Measurements from ENCODE around the gene EYS.
A peak's percentile ranks its signal among the peaks of the same experiment; 100 is the strongest.
"Not testable (repeated sequence)": the region's sequence is repeated elsewhere in the genome, so short reads cannot be mapped to it uniquely, and the experiment has no call there.

Gene EYS

DNA sequence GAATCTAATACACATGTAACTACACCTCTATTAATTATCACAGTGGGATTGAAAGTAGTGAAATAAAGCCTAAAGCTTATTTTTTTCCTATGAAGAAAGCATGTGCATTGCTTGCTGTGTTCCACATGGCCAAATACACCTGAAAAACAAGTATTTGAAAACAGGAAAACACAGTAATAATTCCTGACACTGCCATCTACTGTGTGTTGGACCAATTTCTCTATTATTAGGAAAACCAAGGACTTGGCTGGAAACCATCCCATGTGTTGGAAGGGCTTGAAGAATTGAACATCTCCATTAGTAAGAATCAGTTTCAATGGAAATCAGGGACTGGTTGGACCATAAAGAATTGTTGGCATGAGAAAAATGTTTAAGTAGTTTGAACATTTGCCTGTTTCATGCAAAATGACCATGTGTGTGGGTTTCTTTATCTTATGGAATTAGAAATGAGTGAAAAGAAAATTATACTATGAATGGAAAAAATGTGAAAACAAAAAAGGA, 1947.4 kb downstream of the EYS start:
- TF ChIP-seq OSR1 (CRISPR knock-in tag; IDR thresholded peaks at IDR 0.05) (no peak), SNAI2 (CRISPR knock-in tag; IDR thresholded peaks at IDR 0.05) (no peak), ZNF8 (CRISPR knock-in tag; IDR thresholded peaks at IDR 0.05) (no peak), ZNF565 (CRISPR knock-in tag; conservative IDR thresholded peaks at IDR 0.05; ENCODE audit: low read depth) (no peak), ISL1 (CRISPR knock-in tag; IDR thresholded peaks at IDR 0.05) (no peak), BACH2 (CRISPR knock-in tag; IDR thresholded peaks at IDR 0.05; ENCODE audit: borderline replicate concordance) (no peak), TCF4 (CRISPR knock-in tag; IDR thresholded peaks at IDR 0.05; ENCODE audit: borderline replicate concordance) (no peak), CSDC2 (CRISPR knock-in tag; IDR thresholded peaks at IDR 0.05) (no peak), ARNTL (CRISPR knock-in tag; IDR thresholded peaks at IDR 0.05; ENCODE audit: borderline replicate concordance, low read depth) (no peak)
- 0 out of 3 replicates have a peak, but pooled peaks have one; percentile 32 for ATAC-seq

GRCh38 chr6:63757826-63758225, 1949.2 kb downstream of the EYS start:
- TF ChIP-seq, protein P1, sequence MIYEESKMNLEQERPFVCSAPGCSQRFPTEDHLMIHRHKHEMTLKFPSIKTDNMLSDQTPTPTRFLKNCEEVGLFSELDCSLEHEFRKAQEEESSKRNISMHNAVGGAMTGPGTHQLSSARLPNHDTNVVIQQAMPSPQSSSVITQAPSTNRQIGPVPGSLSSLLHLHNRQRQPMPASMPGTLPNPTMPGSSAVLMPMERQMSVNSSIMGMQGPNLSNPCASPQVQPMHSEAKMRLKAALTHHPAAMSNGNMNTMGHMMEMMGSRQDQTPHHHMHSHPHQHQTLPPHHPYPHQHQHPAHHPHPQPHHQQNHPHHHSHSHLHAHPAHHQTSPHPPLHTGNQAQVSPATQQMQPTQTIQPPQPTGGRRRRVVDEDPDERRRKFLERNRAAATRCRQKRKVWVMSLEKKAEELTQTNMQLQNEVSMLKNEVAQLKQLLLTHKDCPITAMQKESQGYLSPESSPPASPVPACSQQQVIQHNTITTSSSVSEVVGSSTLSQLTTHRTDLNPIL (CRISPR knock-in tag; IDR thresholded peaks at IDR 0.05; ENCODE audit: low read depth), result no peak
- TF ChIP-seq, protein P2, sequence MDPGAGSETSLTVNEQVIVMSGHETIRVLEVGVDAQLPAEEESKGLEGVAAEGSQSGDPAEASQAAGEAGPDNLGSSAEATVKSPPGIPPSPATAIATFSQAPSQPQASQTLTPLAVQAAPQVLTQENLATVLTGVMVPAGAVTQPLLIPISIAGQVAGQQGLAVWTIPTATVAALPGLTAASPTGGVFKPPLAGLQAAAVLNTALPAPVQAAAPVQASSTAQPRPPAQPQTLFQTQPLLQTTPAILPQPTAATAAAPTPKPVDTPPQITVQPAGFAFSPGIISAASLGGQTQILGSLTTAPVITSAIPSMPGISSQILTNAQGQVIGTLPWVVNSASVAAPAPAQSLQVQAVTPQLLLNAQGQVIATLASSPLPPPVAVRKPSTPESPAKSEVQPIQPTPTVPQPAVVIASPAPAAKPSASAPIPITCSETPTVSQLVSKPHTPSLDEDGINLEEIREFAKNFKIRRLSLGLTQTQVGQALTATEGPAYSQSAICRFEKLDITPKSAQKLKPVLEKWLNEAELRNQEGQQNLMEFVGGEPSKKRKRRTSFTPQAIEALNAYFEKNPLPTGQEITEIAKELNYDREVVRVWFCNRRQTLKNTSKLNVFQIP (CRISPR knock-in tag; IDR thresholded peaks at IDR 0.05; ENCODE audit: borderline replicate concordance, low read depth), result no peak
- TF ChIP-seq ISL1 (CRISPR knock-in tag; IDR thresholded peaks at IDR 0.05) (no peak), OSR1 (CRISPR knock-in tag; IDR thresholded peaks at IDR 0.05) (no peak), ARNTL (CRISPR knock-in tag; IDR thresholded peaks at IDR 0.05; ENCODE audit: borderline replicate concordance, low read depth) (no peak), CSDC2 (CRISPR knock-in tag; IDR thresholded peaks at IDR 0.05) (no peak), ZC3H10 (CRISPR knock-in tag; IDR thresholded peaks at IDR 0.05) (no peak), ZFP3 (CRISPR knock-in tag; IDR thresholded peaks at IDR 0.05) (no peak), PPARA (CRISPR knock-in tag; IDR thresholded peaks at IDR 0.05; ENCODE audit: borderline replicate concordance) (no peak), ESRRG (CRISPR knock-in tag; IDR thresholded peaks at IDR 0.05) (no peak), RARB (CRISPR knock-in tag; IDR thresholded peaks at IDR 0.05) (no peak), SNAI2 (CRISPR knock-in tag; IDR thresholded peaks at IDR 0.05) (no peak), ZNF70 (CRISPR knock-in tag; IDR thresholded peaks at IDR 0.05) (no peak), ZNF8 (CRISPR knock-in tag; IDR thresholded peaks at IDR 0.05) (no peak), TCF4 (CRISPR knock-in tag; IDR thresholded peaks at IDR 0.05; ENCODE audit: borderline replicate concordance) (no peak)
- TF ChIP-seq, protein P3, sequence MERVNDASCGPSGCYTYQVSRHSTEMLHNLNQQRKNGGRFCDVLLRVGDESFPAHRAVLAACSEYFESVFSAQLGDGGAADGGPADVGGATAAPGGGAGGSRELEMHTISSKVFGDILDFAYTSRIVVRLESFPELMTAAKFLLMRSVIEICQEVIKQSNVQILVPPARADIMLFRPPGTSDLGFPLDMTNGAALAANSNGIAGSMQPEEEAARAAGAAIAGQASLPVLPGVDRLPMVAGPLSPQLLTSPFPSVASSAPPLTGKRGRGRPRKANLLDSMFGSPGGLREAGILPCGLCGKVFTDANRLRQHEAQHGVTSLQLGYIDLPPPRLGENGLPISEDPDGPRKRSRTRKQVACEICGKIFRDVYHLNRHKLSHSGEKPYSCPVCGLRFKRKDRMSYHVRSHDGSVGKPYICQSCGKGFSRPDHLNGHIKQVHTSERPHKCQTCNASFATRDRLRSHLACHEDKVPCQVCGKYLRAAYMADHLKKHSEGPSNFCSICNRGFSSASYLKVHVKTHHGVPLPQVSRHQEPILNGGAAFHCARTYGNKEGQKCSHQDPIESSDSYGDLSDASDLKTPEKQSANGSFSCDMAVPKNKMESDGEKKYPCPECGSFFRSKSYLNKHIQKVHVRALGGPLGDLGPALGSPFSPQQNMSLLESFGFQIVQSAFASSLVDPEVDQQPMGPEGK (CRISPR knock-in tag; IDR thresholded peaks at IDR 0.05; ENCODE audit: borderline replicate concordance), result no peak
- TF ChIP-seq, protein P4, sequence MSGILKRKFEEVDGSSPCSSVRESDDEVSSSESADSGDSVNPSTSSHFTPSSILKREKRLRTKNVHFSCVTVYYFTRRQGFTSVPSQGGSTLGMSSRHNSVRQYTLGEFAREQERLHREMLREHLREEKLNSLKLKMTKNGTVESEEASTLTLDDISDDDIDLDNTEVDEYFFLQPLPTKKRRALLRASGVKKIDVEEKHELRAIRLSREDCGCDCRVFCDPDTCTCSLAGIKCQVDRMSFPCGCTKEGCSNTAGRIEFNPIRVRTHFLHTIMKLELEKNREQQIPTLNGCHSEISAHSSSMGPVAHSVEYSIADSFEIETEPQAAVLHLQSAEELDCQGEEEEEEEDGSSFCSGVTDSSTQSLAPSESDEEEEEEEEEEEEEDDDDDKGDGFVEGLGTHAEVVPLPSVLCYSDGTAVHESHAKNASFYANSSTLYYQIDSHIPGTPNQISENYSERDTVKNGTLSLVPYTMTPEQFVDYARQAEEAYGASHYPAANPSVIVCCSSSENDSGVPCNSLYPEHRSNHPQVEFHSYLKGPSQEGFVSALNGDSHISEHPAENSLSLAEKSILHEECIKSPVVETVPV (CRISPR knock-in tag; IDR thresholded peaks at IDR 0.05), result no peak
- TF ChIP-seq, protein P5, sequence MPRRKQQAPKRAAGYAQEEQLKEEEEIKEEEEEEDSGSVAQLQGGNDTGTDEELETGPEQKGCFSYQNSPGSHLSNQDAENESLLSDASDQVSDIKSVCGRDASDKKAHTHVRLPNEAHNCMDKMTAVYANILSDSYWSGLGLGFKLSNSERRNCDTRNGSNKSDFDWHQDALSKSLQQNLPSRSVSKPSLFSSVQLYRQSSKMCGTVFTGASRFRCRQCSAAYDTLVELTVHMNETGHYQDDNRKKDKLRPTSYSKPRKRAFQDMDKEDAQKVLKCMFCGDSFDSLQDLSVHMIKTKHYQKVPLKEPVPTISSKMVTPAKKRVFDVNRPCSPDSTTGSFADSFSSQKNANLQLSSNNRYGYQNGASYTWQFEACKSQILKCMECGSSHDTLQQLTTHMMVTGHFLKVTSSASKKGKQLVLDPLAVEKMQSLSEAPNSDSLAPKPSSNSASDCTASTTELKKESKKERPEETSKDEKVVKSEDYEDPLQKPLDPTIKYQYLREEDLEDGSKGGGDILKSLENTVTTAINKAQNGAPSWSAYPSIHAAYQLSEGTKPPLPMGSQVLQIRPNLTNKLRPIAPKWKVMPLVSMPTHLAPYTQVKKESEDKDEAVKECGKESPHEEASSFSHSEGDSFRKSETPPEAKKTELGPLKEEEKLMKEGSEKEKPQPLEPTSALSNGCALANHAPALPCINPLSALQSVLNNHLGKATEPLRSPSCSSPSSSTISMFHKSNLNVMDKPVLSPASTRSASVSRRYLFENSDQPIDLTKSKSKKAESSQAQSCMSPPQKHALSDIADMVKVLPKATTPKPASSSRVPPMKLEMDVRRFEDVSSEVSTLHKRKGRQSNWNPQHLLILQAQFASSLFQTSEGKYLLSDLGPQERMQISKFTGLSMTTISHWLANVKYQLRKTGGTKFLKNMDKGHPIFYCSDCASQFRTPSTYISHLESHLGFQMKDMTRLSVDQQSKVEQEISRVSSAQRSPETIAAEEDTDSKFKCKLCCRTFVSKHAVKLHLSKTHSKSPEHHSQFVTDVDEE (CRISPR knock-in tag; IDR thresholded peaks at IDR 0.05), result no peak
- ATAC-seq, result no peak

DNA sequence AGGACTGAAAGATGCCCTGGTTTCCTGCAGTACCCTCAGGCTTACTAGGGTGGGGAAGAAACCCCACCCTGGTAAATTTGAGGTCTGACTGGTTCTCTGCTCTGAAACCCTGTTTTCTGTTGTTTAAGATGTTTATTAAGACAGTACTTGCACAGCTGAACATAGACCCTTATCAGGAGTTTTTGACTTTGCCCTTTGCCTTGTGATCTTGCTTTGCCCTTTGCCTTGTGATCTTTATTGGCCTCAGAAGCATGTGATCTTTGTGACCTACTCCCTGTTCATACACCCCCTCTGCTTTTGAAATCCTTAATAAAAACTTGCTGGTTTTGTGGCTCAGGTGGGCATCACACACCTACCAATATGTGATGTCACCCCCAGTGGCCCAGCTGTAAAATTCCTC, 1949.8 kb downstream of the EYS start:
- not testable (repeated sequence) for ATAC-seq

All from SK-N-SH treated with all-trans-retinoic acid at 6 μM for 48 hours (cell line).